Measurements from ENCODE around the gene RANGAP1.

The RANGAP1 gene

GRCh38 chr22:41256254-41257253, 29.4 kb downstream of the RANGAP1 start:
- no peak for DNase-seq

- DNase-seq = no peak
Observed at GRCh38 chr22:41254230-41254629, 31.8 kb downstream of the RANGAP1 start.

- no peak for DNase-seq
Observed at GRCh38 chr22:41252365-41252764, 33.6 kb downstream of the RANGAP1 start.

- DNase-seq = no peak
Observed at GRCh38 chr22:41250127-41250526, 35.9 kb downstream of the RANGAP1 start.

- DNase-seq = no peak
Observed at GRCh38 chr22:41249442-41249841, 36.5 kb downstream of the RANGAP1 start.

GRCh38 chr22:41248758-41249157, 37.2 kb downstream of the RANGAP1 start:
- DNase-seq = no peak

GRCh38 chr22:41248314-41248713, 37.7 kb downstream of the RANGAP1 start:
- no peak for DNase-seq

GRCh38 chr22:41247703-41248102, 38.3 kb downstream of the RANGAP1 start:
- DNase-seq = no peak

GRCh38 chr22:41245917-41246499, 40.0 kb downstream of the RANGAP1 start:
- DNase-seq = no peak

GRCh38 chr22:41243361-41243760, 42.6 kb downstream of the RANGAP1 start:
- DNase-seq = no peak

GRCh38 chr22:41242396-41243117, 43.4 kb downstream of the RANGAP1 start:
- DNase-seq = no peak

GRCh38 chr22:41241133-41241676, 44.8 kb downstream of the RANGAP1 start:
- no peak for DNase-seq

GRCh38 chr22:41240377-41241132, 45.4 kb downstream of the RANGAP1 start, which contains the start of gene CHADL:
Gene CHADL, minus strand, starts transcription at chr22:41240931. Its CDS starts 50 bp downstream, at chr22:41240881.
- DNase-seq = no peak

- no peak for DNase-seq
Observed at GRCh38 chr22:41239443-41240128, 46.4 kb downstream of the RANGAP1 start.

- no peak for DNase-seq
Observed at GRCh38 chr22:41238570-41239442, 47.2 kb downstream of the RANGAP1 start.

- peak; percentile 92 for DNase-seq
Observed at GRCh38 chr22:41237707-41238569, 48.0 kb downstream of the RANGAP1 start.

- no peak for DNase-seq
Observed at GRCh38 chr22:41237036-41237706, 48.8 kb downstream of the RANGAP1 start.

GRCh38 chr22:41234815-41235695, 50.9 kb downstream of the RANGAP1 start:
- DNase-seq = no peak
